Frontal cortex (tissue), 4 donors: ENCODE data around the gene TMEM91. TPM values are rescaled to one million over a fixed set of nuclear protein-coding genes. Genes with fewer than 3 reads are reported as not detected.
A peak's percentile ranks its signal among the peaks of the same experiment; 100 is the strongest.
"Not testable (repeated sequence)": the region's sequence is repeated elsewhere in the genome, so short reads cannot be mapped to it uniquely, and the experiment has no call there.

Experiments
- DNase-seq, 2 donors: peaks; one replicate each; pipeline ENCODE4 v3.0.0; 2012; ENCODE audit warnings: low spot score in 2 of 2
- FAIRE-seq: peaks from 2 replicates; lab custom pipeline; 2012; peaks lifted over from hg19 to GRCh38; lab: Jason Lieb, UNC
- total RNA-seq: library from RNA; depleted of rRNA; stranded (reverse); fragments of >200 nt; gene quantifications from one replicate; pipeline ENCODE4 v1.2.3, GENCODE V29; 2014
- donor health status: control.
- donor health status: control.
- donor health status: control.

TMEM91 gene
- total RNA-seq, 1 donor from 2014 or later: 6.5 TPM

- DNase-seq (no peak), FAIRE-seq (no peak)
Measured at GRCh38 chr19:41408256-41408655, 31.9 kb downstream of the TMEM91 start.

- FAIRE-seq, DNase-seq: not testable (repeated sequence)
Measured at GRCh38 chr19:41408846-41409245, 32.5 kb downstream of the TMEM91 start.

GRCh38 chr19:41409288-41409687 lies 33.0 kb downstream of the TMEM91 start:
- no peak for DNase-seq

GRCh38 chr19:41410336-41411054 lies 34.2 kb downstream of the TMEM91 start:
- DNase-seq (no peak), FAIRE-seq (no peak)

More at GRCh38 chr19:41409288-41409687, 33.0 kb downstream of the TMEM91 start:
- no peak for FAIRE-seq

GRCh38 chr19:41411100-41411967 lies 35.0 kb downstream of the TMEM91 start:
- FAIRE-seq: no peak

GRCh38 chr19:41411968-41412265 lies 35.6 kb downstream of the TMEM91 start:
- DNase-seq: peak; percentile 44 to 66
- no peak for FAIRE-seq

More at GRCh38 chr19:41411100-41411967, 35.0 kb downstream of the TMEM91 start:
- DNase-seq: no peak

GRCh38 chr19:41412953-41413352 lies 36.6 kb downstream of the TMEM91 start:
- no peak for FAIRE-seq
- no peak for DNase-seq

GRCh38 chr19:41413947-41414346 lies 37.6 kb downstream of the TMEM91 start:
- no peak for FAIRE-seq
- no peak for DNase-seq

GRCh38 chr19:41414461-41414860 lies 38.1 kb downstream of the TMEM91 start:
- no peak for FAIRE-seq
- no peak for DNase-seq

- FAIRE-seq (no peak), DNase-seq (no peak)
Measured at GRCh38 chr19:41415154-41415571, 38.8 kb downstream of the TMEM91 start.

- FAIRE-seq (no peak), DNase-seq (no peak)
Measured at GRCh38 chr19:41416194-41416674, 39.9 kb downstream of the TMEM91 start.

- DNase-seq (no peak), FAIRE-seq (no peak)
Measured at GRCh38 chr19:41420101-41420880, 44.0 kb downstream of the TMEM91 start.

- FAIRE-seq: no peak
- DNase-seq: no peak
Measured at GRCh38 chr19:41421314-41421713, 45.0 kb downstream of the TMEM91 start.

GRCh38 chr19:41421973-41422372 lies 45.6 kb downstream of the TMEM91 start:
- DNase-seq (no peak), FAIRE-seq (no peak)

GRCh38 chr19:41422456-41422855 lies 46.1 kb downstream of the TMEM91 start:
- FAIRE-seq: no peak
- DNase-seq: no peak

GRCh38 chr19:41422955-41423354 lies 46.6 kb downstream of the TMEM91 start:
- no peak for DNase-seq
- no peak for FAIRE-seq

- DNase-seq (no peak), FAIRE-seq (no peak)
Measured at GRCh38 chr19:41424335-41425173, 48.2 kb downstream of the TMEM91 start.

GRCh38 chr19:41425174-41426115 lies 49.1 kb downstream of the TMEM91 start:
- FAIRE-seq (no peak), DNase-seq (no peak)
